Measurements from ENCODE around the gene MKRN1. TPM values are rescaled to one million over a fixed set of nuclear protein-coding genes. Genes with fewer than 3 reads are reported as not detected.
A peak's percentile ranks its signal among the peaks of the same experiment; 100 is the strongest.

Gene MKRN1
- total RNA-seq, 1 donor from 2014 or later, result 121 TPM

DNA sequence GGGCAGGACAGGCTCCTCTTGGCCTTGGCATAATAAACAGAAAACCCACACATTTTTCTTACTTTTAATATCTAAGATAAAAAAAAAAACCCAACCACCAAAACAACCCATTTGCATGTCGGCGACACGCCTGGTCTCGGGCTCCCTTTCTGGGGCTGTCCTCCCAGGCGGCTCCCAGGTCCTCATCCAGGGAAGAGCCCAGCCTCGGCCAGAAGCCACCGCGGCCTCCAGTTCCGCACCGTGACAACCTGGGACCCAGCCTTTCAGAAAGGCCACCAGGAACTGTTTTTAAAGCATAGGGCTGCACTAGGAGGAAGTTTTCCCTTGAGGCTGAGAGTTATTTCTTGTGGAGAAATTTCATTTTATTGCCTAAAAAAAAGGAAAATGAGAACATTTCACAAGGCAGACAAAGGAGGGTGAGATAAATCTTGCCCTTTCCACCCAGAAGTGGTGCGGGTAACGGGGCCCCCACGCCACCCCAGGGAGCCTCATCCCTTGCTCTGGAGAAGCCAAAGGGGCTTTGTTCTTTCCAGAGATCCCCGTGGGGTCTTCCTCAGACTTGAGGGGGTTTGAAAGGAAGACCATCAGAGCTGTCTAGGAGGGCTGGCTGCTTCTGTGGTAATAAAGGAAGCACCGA lies 39.2 kb upstream of the MKRN1 start:
- DNase-seq (ENCODE audit: low spot score), result peak; percentile 33
- no peaks in the 10 kb centered on the region for H3K9me3 Mint-ChIP-seq
- H3K4me1 ChIP-seq, result peaks cover 16% of the 10 kb centered on the region
- H4K20me1 ChIP-seq (ENCODE audit: low read depth), result no peaks in the 10 kb centered on the region
- H3K4me3 ChIP-seq, result no peak overlapping the region
- H3K9ac ChIP-seq, result no peak overlapping the region
- TF ChIP-seq EZH2phosphoT487 (IDR thresholded peaks at IDR 0.05) (no peak), EZH2 (IDR thresholded peaks at IDR 0.05) (no peak)
- TF ChIP-seq, protein P1, sequence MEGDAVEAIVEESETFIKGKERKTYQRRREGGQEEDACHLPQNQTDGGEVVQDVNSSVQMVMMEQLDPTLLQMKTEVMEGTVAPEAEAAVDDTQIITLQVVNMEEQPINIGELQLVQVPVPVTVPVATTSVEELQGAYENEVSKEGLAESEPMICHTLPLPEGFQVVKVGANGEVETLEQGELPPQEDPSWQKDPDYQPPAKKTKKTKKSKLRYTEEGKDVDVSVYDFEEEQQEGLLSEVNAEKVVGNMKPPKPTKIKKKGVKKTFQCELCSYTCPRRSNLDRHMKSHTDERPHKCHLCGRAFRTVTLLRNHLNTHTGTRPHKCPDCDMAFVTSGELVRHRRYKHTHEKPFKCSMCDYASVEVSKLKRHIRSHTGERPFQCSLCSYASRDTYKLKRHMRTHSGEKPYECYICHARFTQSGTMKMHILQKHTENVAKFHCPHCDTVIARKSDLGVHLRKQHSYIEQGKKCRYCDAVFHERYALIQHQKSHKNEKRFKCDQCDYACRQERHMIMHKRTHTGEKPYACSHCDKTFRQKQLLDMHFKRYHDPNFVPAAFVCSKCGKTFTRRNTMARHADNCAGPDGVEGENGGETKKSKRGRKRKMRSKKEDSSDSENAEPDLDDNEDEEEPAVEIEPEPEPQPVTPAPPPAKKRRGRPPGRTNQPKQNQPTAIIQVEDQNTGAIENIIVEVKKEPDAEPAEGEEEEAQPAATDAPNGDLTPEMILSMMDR (IDR thresholded peaks at IDR 0.05), result no peak
- H3F3A ChIP-seq (ENCODE audit: low read depth), result peaks cover 20% of the 10 kb centered on the region
- H3K4me2 ChIP-seq, result peak overlapping the region; percentile 17
- no peaks in the 10 kb centered on the region for H3K79me2 ChIP-seq (ENCODE audit: low read depth)
- no peaks in the 10 kb centered on the region for H3K9me3 ChIP-seq (ENCODE audit: low read depth)
- peak overlapping the region; percentile 24 for H3K4me3 Mint-ChIP-seq
- H3K27ac ChIP-seq, result peak overlapping the region; percentile 43
- H3K36me3 ChIP-seq, result no peaks in the 10 kb centered on the region
- H3K4me1 Mint-ChIP-seq, result peaks cover 13% of the 10 kb centered on the region
- peak overlapping the region; percentile 86 for H3K27ac Mint-ChIP-seq
- H3K27me3 ChIP-seq, result no peaks in the 10 kb centered on the region
- H2AFZ ChIP-seq (replicated peaks), result no peak overlapping the region
- peaks cover 4% of the 10 kb centered on the region for H3K27me3 Mint-ChIP-seq (ENCODE audit: insufficient read depth, low read depth)
- peaks cover 17% of the 10 kb centered on the region for H3K36me3 Mint-ChIP-seq

DNA sequence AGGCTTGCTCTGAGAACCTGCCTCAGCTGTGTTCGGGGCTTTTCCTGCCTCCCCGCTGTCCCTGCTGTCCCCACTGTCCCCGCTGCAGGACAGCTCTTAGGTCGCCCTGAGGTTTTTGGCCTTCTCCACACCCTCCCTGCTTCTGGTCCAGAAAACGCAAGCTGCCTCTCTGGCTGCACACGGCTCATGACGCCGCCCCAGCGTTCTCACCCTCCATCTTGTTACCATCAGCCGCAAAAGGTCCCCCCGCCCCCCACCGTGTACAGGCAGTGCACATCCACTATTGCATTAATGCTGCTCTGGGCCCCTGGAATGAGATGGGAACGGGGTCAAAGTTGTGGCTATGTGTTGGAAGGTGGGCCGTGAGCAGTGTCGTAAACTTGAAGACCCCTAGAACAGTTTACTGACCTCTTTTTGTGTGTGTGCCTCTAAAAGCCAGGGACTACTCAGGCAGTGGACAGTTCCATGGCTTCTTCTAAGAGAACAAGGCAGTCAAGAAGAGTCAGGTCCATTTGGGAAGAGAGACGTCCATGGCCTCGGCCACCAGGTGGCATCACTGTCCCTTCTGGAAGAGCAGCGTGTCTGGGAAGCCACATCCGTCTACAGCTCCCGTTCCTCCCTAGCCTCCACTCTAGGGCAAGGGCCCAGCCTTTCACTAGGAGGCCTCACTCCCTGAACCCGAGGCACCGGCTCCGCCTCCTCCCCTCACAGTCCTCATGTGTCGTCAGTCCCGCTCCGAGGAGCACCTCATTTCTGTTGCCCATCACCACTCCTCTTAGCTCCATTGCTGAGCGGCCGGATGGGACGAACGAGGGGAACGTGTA lies 38.5 kb upstream of the MKRN1 start:
- no peak overlapping the region for H3K27ac ChIP-seq
- H3K9me3 ChIP-seq (ENCODE audit: low read depth), result no peaks in the 10 kb centered on the region
- H3K9ac ChIP-seq, result no peak overlapping the region
- Mint-ChIP-seq H3K4me3 (peak overlapping the region; percentile 24), H3K36me3 (peaks cover 13% of the 10 kb centered on the region), H3K27me3 (ENCODE audit: insufficient read depth, low read depth) (peaks cover 4% of the 10 kb centered on the region), H3K4me1 (peaks cover 13% of the 10 kb centered on the region), H3K9me3 (no peaks in the 10 kb centered on the region), H3K27ac (peak overlapping the region; percentile 86)
- H3K36me3 ChIP-seq, result no peaks in the 10 kb centered on the region
- no peaks in the 10 kb centered on the region for H3K79me2 ChIP-seq (ENCODE audit: low read depth)
- H3K4me1 ChIP-seq, result peaks cover 16% of the 10 kb centered on the region
- H3K4me2 ChIP-seq, result no peak overlapping the region
- H3F3A ChIP-seq (ENCODE audit: low read depth), result peaks cover 20% of the 10 kb centered on the region
- H4K20me1 ChIP-seq (ENCODE audit: low read depth), result no peaks in the 10 kb centered on the region
- peak; percentile 94 for DNase-seq (ENCODE audit: low spot score)
- no peak overlapping the region for H2AFZ ChIP-seq (replicated peaks)
- TF ChIP-seq, protein P1 (IDR thresholded peaks at IDR 0.05), result peak; percentile 81
- TF ChIP-seq EZH2phosphoT487 (IDR thresholded peaks at IDR 0.05) (no peak), EZH2 (IDR thresholded peaks at IDR 0.05) (no peak)
- no peaks in the 10 kb centered on the region for H3K27me3 ChIP-seq
- H3K4me3 ChIP-seq, result no peak overlapping the region

DNA sequence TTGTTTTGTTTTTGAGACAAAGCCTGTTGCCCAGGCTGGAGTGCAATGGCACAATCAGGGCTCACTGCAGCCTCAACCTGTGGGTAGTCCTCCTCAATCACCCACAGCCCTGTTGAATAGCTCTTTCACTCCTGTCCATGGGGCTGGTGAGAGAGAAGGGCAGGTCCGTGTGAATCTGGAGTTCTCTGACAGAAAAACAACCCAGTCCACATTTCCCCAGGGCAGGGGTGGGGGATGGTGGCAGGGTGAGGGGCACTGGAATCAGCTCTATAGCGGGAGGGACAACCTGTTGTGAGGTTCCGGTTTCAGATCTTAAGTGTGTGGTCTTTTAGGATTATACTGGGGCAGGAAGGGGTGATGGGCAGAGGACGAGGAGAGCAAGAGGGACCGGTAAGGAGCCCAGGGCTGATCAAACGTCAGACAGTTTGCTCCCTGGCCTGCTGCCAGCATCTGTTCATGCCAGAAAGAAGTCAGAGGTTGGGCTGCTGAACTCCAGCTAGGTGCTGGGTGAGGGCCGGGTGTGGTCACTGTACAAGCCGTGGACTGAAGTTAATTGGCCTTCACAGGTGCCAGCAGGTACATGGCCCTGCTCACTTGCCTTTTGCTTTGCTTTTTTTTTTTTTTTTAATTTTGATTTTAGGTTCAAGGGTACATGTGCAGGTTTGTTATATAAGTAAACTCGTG lies 33.2 kb upstream of the MKRN1 start:
- no peaks in the 10 kb centered on the region for H4K20me1 ChIP-seq (ENCODE audit: low read depth)
- H3K4me3 ChIP-seq, result no peak overlapping the region
- H2AFZ ChIP-seq (replicated peaks), result peak overlapping the region; percentile 80
- Mint-ChIP-seq H3K36me3 (peaks cover under 1% of the 10 kb centered on the region), H3K4me1 (peaks cover 4% of the 10 kb centered on the region), H3K4me3 (no peak overlapping the region), H3K27me3 (ENCODE audit: insufficient read depth, low read depth) (peaks cover under 1% of the 10 kb centered on the region), H3K27ac (peak overlapping the region; percentile 74), H3K9me3 (no peaks in the 10 kb centered on the region)
- H3F3A ChIP-seq (ENCODE audit: low read depth), result peaks cover 3% of the 10 kb centered on the region
- no peaks in the 10 kb centered on the region for H3K27me3 ChIP-seq
- no peak overlapping the region for H3K4me2 ChIP-seq
- no peaks in the 10 kb centered on the region for H3K4me1 ChIP-seq
- no peak overlapping the region for H3K27ac ChIP-seq
- no peaks in the 10 kb centered on the region for H3K79me2 ChIP-seq (ENCODE audit: low read depth)
- no peaks in the 10 kb centered on the region for H3K36me3 ChIP-seq
- no peak overlapping the region for H3K9ac ChIP-seq
- no peaks in the 10 kb centered on the region for H3K9me3 ChIP-seq (ENCODE audit: low read depth)
- no peak for DNase-seq (ENCODE audit: low spot score)
- TF ChIP-seq EZH2phosphoT487 (IDR thresholded peaks at IDR 0.05), result no peak
- TF ChIP-seq, protein P1 (IDR thresholded peaks at IDR 0.05), result no peak
- no peak for TF ChIP-seq EZH2 (IDR thresholded peaks at IDR 0.05)

All from neural progenitor cell (in vitro differentiated cells).